ENCODE measurements around the gene COG4.

GRCh38 chr16:70453117-70453891, 70.0 kb downstream of the COG4 start:
- no peak for TF ChIP-seq CTCF (IDR thresholded peaks at IDR 0.05)
- TF ChIP-seq REST (IDR thresholded peaks at IDR 0.05) = no peak
- TF ChIP-seq HMGXB4 (CRISPR knock-in tag; IDR thresholded peaks at IDR 0.05; ENCODE audit: borderline replicate concordance) = no peak
- no peak for TF ChIP-seq PHF8 (IDR thresholded peaks at IDR 0.05; ENCODE audit: borderline replicate concordance, low read depth)
- TF ChIP-seq CBX8 (IDR thresholded peaks at IDR 0.05) = no peak
- no peak for TF ChIP-seq BHLHE40 (IDR thresholded peaks at IDR 0.05; ENCODE audit: low read depth, low read length)
- TF ChIP-seq JUNB (IDR thresholded peaks at IDR 0.05) = no peak
- no peak for TF ChIP-seq ESRRA (IDR thresholded peaks at IDR 0.05; ENCODE audit: borderline replicate concordance, low read length)

Data from A549 (cell line).